Stimulated activated CD8-positive, alpha-beta memory T cell treated with anti-CD3 and anti-CD28 coated beads, Interleukin-12 subunit alpha, Interleukin-12 subunit beta, amount 100 ng/mL, for 1 hour (primary cell): ENCODE measurements around the gene SEMA4G.

ENCODE experiments used
- DNase-seq: peaks from one replicate; pipeline ENCODE4 v3.0.0-alpha.2; 2020; ENCODE audit warnings: low read depth

The SEMA4G gene

DNA sequence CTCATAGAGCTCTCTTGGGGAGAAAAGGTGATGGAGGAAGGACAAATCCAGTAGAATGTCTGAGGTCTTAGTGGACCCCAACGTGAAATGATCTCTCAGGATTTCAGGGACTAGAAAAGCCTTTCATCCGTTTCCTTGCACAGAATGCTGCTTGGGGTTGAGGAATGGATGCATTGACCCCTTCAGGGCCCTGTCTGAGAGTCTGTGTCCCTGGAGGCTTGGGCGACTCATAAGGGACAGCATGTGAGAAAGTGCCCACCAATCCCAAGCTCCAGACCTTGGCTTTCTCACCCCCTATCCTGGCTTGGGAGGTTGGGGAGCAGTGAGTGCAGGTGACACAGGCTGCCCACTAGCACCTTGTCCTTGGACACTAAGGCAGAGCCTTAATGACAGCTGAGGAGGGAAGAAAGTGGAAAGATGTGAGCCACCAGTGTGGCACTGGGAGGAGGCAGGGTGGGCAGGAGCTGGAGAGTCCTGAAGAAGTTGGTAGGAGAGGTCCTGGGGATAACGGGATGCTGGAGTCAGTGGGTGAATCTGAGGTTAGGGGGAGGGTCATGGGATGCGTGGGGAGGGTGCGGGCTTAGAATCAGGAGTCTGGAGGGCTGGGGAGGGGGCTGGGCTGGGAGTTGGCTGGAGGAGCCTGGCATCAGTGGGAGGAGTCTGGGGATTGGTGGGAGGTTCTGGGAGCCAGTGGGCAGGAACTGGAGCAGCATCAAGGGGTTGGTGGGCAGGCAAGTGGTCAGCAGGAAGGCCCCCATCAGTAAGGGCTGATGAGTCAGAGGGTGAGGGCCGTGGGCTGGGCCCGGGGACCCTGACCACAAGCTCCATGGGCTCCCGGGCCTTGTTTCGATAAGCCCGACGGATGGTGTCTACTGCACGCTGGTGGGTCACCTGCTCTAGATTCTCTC, 38.9 kb downstream of the SEMA4G start:
- no peak for DNase-seq

GRCh38 chr10:101008823-101009423, 39.6 kb downstream of the SEMA4G start:
- DNase-seq, result no peak

DNA sequence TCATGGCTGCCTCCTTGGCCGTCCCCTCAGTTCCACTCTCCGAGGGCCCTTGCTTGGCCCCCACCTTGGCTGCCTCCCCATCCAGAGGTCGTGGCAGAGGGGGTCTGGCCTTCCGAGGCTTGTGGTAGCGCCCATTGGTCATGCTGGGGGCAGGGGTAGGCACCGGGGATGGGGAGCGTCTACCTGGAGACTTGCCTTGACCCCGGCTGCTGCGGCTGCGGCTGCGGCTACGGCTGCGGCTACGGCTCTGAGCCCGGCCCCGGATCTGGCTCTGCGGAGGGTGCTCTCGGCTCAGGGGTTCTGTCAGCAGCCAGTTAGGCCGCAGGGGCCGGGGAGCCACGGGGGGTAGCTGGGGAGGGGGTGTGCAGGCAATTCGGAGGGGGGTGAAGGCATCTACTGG, 41.0 kb downstream of the SEMA4G start:
- DNase-seq, result no peak

DNA sequence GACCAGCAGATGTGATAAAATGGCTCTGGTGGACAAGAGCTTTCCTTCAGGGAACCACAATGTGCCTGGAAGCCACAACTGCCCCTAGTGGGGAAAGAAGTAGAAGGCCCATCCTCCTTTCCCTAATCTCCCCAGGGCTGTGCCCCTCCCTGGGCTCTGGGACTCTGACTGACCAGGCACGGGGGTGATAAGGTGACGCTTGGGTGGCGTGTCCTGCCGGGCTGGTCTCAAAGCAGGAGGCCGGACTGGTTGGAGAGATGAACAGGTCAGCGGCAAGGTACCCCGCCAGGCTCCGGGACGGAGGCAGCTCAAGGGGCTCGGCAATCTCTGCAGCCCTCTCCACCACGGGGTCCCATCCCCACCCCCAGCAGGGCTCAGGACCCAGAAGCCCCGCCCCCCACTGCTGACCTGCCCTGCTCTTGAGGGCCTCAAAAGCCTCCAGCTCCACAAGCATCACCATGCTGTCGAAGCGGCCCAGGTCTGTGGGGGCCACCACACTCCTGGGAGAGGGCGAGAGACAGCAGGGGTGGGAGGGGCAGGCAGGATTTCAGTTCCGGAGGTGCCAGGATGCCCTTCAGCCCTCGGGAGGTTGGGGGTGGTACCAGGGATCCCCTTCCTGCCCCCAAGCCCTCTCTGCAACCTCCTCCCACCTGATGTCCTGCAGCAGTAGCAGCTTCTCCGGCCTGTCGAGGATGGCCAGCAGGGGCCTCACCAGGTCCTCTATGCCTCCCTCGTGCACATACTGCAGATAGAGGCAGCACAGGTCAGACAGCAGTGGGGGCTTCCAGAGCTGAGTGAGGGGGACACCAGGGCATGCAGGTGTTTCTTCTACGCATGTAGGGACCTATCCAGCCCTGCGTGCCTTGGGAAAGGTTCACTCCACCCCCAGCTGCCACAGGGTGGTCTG, 42.5 kb downstream of the SEMA4G start:
- DNase-seq, result no peak

GRCh38 chr10:101012525-101013364, 43.4 kb downstream of the SEMA4G start:
- peak; percentile 62 for DNase-seq

GRCh38 chr10:101013365-101013825, 44.1 kb downstream of the SEMA4G start:
- DNase-seq, result no peak

DNA sequence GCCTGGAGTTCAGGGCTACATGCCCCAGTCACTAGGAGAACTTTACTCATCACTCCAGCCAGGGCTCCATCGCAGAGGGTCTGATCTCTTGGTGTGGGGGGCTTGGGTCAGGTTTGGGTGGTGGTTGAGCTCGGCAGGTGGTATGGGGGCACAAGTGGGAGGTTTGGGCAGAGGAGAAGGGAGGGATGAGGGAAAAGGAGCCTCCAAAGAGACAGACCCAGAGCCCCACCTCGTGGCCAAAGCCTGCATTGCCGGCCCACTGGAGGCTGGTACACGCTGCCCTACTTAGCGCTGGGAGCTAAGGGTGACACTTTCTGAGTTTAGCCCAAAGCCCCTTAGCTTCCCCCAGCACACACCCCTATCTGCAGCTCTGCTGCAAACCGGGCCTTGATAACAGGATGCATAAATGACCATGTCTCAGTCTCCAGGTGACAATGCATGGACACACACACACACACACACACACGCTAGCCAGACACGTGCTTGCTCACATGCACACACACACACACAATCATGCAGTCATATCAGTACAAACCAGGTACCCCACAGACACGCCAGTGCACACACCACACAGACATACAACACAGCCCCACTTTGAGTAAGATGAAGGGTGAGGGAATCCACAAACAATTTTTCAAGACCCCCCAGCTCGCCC, 45.1 kb downstream of the SEMA4G start:
- DNase-seq, result peak; percentile 67

DNA sequence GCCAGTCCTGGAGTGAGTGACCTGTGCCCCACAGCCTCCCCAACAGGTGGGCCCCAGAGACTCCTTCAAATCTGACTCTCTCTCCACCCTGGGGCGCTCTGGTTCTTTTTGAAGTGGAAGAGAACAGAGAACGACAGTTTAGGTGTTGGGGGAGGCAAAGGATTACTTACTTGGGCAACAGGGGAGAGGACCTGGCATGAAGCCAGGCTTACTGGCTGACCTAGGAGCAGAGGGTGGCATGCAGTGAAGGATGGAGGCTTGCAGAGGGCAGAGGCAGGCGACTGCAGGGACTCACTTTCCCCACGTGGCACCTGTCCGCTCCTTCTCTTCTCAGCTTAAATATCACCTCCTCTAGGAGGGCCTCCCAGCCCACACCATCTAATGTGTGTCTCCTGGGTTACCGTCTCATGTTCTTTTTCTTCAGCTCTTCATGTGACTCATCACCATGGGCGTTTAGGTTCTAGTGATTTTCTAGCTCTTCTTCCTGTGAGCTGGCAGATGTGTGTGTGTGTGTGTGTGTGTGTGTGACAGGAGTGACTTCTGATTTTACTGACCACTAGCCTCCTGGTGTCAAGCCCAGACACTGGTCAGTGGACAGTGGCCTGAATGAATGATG, 45.8 kb downstream of the SEMA4G start:
- no peak for DNase-seq

DNA sequence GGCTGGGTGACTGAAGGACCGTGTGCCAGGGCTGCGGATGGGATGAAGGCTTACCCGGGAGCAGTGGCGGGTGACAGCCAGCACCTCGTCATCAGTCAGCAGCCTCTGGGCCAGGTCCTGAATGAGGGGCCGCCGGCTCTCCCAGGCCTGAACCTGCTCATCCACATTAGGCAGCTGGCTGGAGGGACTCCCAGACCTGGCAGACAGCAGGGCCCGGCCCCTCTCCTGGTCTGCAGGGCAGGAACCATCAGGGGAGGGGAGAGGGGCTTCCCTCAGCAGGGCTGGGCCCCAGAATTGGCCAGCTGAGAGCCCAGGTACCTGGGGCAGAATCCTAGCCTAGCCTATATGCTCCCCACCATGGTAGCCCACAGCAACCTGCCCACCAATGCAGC, 46.3 kb downstream of the SEMA4G start:
- DNase-seq, result no peak

- DNase-seq, result no peak
Observed at GRCh38 chr10:101016814-101017213, 47.5 kb downstream of the SEMA4G start.

GRCh38 chr10:101018118-101018599, 48.9 kb downstream of the SEMA4G start:
- no peak for DNase-seq

DNA sequence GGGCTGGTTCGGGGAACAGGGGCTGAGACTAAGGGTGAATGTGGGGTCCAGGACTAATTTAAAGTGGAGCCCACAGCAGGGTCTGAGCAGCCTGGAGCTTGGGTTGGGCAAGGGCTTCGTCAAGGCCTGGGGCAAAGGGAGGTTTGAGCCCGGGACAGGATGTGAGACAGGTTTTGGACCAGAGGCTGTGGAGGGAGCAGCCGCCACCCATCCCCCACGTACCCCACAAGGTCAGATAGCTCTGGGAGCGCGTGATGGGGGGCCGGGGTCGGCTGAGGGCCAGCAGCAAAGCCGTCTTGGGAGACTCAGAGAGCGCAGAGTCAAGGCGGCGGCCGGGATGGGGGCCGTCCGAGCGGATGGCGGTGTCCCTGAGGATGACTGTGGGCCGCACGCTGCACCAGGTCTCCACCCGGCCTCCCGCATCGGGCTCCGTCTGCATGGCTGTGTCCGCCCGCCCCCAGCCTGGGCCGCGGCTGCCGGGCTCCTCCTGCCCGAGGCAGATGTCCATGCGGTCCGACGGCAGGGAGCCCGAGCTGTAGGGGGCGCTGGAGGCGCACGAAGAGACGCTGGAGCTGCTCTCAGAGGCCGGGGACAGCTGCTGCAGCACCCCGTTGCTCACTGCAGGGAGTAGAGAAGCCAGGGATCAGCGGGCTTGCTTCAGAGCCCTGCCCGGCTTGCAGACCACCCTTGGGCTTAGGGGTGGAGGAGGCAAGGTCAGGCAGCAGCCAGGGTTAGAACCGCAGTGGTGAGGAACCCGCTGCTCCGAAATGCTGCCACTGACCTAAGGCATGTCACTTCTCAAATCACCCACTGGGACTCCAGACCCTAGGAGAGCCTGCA, 49.5 kb downstream of the SEMA4G start:
- peak; percentile 63 for DNase-seq
